CD4-positive, alpha-beta memory T cell (primary cell): ENCODE measurements around the gene LRFN2. TPM values are rescaled to one million over a fixed set of nuclear protein-coding genes. Genes with fewer than 3 reads are reported as not detected.

Source experiments
- CTCF ChIA-PET: fragments of 350-600 bp; sonication (Branson Sonifier 250); formaldehyde crosslinking; loops from one replicate; lab custom pipeline; 2021; ENCODE audit warnings: inconsistent platforms; ENCODE audit not compliant: partially characterized antibody; lab: Charles Lee
- POLR2A ChIA-PET: fragments of 350-600 bp; sonication (Branson Sonifier 250); formaldehyde crosslinking; loops from one replicate; lab custom pipeline; 2021; ENCODE audit not compliant: partially characterized antibody; lab: Charles Lee
- DNase-seq, 5 donors: peaks; one replicate each; pipeline versions ENCODE4 v3.0.0 to v3.0.0-alpha.2; 2020 to 2022; ENCODE audit warnings: mixed read lengths in 1 of 5
- H3K27ac ChIP-seq: one replicate; pipeline ENCODE4 v1.7.0; 2013; ENCODE audit warnings: low read depth, low read length
- H3K27me3 ChIP-seq: 2 replicates; pipeline ENCODE4 v1.7.0; 2013; ENCODE audit warnings: mild to moderate bottlenecking, low read length, moderate library complexity; ENCODE audit not compliant: insufficient read depth
- H3K36me3 ChIP-seq: 2 replicates; pipeline ENCODE4 v1.7.0; 2013; ENCODE audit warnings: mild to moderate bottlenecking, low read length, moderate library complexity; ENCODE audit not compliant: insufficient read depth
- H3K4me1 ChIP-seq: 2 replicates; pipeline ENCODE4 v1.7.0; 2013; ENCODE audit warnings: mild to moderate bottlenecking, low read length, moderate library complexity; ENCODE audit not compliant: insufficient read depth
- H3K4me3 ChIP-seq, 2 donors: one replicate each; pipeline ENCODE4 v1.7.0; 2013; ENCODE audit warnings: low read length in 2 of 2, mild to moderate bottlenecking in 1 of 2
- H3K9me3 ChIP-seq, 2 donors: one replicate each; pipeline ENCODE4 v1.7.0; 2013; ENCODE audit warnings: low read length in 2 of 2, control low read depth in 1 of 2; ENCODE audit not compliant: control insufficient read depth in 1 of 2
- H3K27ac Mint-ChIP-seq, 7 donors: one replicate each; pipeline ENCODE4 v1.8.0; 2020 to 2021; ENCODE audit warnings: mixed read lengths in 7 of 7, mild to moderate bottlenecking in 6 of 7, inconsistent platforms in 3 of 7, moderate library complexity in 3 of 7
- H3K27me3 Mint-ChIP-seq, 2 donors: one replicate each; pipeline ENCODE4 v1.8.0; 2020 to 2021; ENCODE audit warnings: mixed read lengths in 2 of 2
- H3K36me3 Mint-ChIP-seq, 2 donors: one replicate each; pipeline ENCODE4 v1.8.0; 2020 to 2021; ENCODE audit warnings: mixed read lengths in 2 of 2, inconsistent platforms in 1 of 2, mild to moderate bottlenecking in 1 of 2
- H3K4me1 Mint-ChIP-seq, 4 donors: one replicate each; pipeline ENCODE4 v1.8.0; 2020 to 2021; ENCODE audit warnings: mixed read lengths in 4 of 4, mild to moderate bottlenecking in 1 of 4
- H3K4me3 Mint-ChIP-seq, 8 donors: one replicate each; pipeline ENCODE4 v1.8.0; 2020 to 2021; ENCODE audit warnings: mixed read lengths in 8 of 8, mild to moderate bottlenecking in 7 of 8, moderate library complexity in 6 of 8, inconsistent platforms in 3 of 8
- H3K9me3 Mint-ChIP-seq, 8 donors: one replicate each; pipeline ENCODE4 v1.8.0; 2020 to 2021; ENCODE audit warnings: mixed read lengths in 8 of 8, mild to moderate bottlenecking in 5 of 8, inconsistent platforms in 3 of 8, moderate library complexity in 1 of 8
- intact Hi-C: fragments of 100-400 bp; cut with micrococcal nuclease; formaldehyde crosslinking; loops from one replicate; pipeline ENCODE4 v1.15.1; 2023
- polyA plus RNA-seq, 2 donors: library from polyadenylated mRNA; unstranded; fragments of 300-500 nt; fragmentation: Illumina TruSeq; gene quantifications; one replicate each; pipeline ENCODE4 v1.2.3, GENCODE V29; 2021
- total RNA-seq, 2 experiments: library from RNA; stranded (reverse); gene quantifications; one replicate each; pipeline ENCODE4 v1.2.3, GENCODE V29; 2021

LRFN2 gene
- total and polyA plus RNA-seq, 4 experiments from 2014 or later = 0.17 TPM; not detected in 3

DNA sequence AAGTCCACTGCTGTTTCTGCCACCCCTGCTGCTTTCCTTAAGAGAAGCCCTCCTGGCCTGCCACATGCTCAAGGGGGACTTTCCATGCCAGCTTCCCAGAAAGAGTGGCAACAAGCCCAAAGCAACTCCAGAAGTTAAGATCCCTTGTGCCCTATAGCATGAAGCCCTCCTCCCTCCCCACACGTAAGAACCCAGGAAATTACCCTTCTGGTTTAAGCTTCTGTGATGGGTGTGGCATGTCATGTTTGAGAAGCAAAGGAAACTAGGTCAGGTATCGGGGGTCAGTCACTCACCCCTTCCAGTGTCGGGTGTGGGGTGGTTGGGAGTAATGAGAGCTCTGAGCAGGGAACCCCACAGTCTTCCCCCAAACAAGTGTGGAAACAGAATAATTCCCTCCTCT, 196.1 kb downstream of the LRFN2 start:
- Histone ChIP-seq H3K36me3 (no peaks in the 10 kb centered on the region), H3K4me3 (no peak overlapping the region), H3K27ac (no peak overlapping the region), H3K27me3 (no peaks in the 10 kb centered on the region), H3K9me3 (no peaks in the 10 kb centered on the region), H3K4me1 (peaks cover 39% of the 10 kb centered on the region)
- peak in 2 of 5 donors; percentile 5 to 25 for DNase-seq
- Mint-ChIP-seq H3K27ac (peak overlapping the region in 3 of 7 donors; percentile 50 to 85 (median 57)), H3K4me1 (peaks cover 0 to 32% (median 11%) of the 10 kb centered on the region in 4 donors), H3K27me3 (peaks cover 7 to 12% of the 10 kb centered on the region in 2 donors), H3K4me3 (peak overlapping the region in 2 of 8 donors; percentile 6 to 54), H3K9me3 (peaks cover 0 to 7% (median 0%) of the 10 kb centered on the region in 8 donors), H3K36me3 (no peaks in the 10 kb centered on the region)
- intact Hi-C loops = no loop called here
- ChIA-PET CTCF (interaction anchor here (1.0 kb wide), 1 partner anchor 888 kb away, joined by 3 read pairs; no protein-coding TSS in a partner anchor), POLR2A (no interaction called here)

DNA sequence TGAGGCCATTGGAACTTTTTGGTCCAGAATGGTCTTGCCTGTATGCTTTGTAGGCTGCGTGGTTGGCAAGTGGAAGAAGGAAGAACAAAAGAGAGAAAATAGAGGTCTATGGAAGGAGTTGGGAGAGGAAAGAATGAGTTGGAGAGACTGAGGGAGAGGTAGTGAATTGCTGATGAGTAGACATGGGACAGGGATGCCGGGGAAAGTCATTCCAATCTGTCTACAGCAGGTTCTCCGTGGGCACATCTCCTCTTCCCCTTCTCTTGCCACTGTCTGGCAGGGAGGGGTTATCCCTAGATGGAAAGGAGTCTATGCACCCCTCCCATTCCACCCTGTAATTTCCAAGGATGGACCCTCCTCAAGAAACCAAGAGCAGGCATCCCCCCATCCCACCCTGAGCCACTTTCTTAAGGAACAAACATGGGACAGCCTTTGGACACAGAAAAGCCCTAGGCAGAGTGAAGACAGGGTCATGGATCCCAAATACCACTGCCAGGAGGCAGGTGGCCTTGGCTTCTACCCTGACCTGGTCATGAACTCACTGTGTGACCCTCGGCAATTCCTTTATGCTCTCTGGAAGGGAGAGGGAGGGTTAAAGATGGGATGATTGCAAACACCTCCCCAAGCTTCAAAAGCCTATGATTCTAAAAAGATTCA, 196.9 kb downstream of the LRFN2 start:
- H3K4me3 Mint-ChIP-seq = no peak overlapping the region
- no peaks in the 10 kb centered on the region for H3K27me3 ChIP-seq
- CTCF ChIA-PET = no interaction called here
- H3K36me3 ChIP-seq = no peaks in the 10 kb centered on the region
- H3K4me1 Mint-ChIP-seq = peaks cover 0 to 34% (median 11%) of the 10 kb centered on the region in 4 donors
- intact Hi-C loops = no loop called here
- peaks cover 0 to 7% (median 0%) of the 10 kb centered on the region in 8 donors for H3K9me3 Mint-ChIP-seq
- no peaks in the 10 kb centered on the region for H3K9me3 ChIP-seq
- no peak overlapping the region for H3K27ac ChIP-seq
- H3K27ac Mint-ChIP-seq = peak overlapping the region in 2 of 7 donors; percentile 30 to 44
- POLR2A ChIA-PET = no interaction called here
- H3K4me3 ChIP-seq = no peak overlapping the region
- peaks cover 7 to 14% of the 10 kb centered on the region in 2 donors for H3K27me3 Mint-ChIP-seq
- DNase-seq = no peak
- no peaks in the 10 kb centered on the region for H3K36me3 Mint-ChIP-seq
- peaks cover 39% of the 10 kb centered on the region for H3K4me1 ChIP-seq

DNA sequence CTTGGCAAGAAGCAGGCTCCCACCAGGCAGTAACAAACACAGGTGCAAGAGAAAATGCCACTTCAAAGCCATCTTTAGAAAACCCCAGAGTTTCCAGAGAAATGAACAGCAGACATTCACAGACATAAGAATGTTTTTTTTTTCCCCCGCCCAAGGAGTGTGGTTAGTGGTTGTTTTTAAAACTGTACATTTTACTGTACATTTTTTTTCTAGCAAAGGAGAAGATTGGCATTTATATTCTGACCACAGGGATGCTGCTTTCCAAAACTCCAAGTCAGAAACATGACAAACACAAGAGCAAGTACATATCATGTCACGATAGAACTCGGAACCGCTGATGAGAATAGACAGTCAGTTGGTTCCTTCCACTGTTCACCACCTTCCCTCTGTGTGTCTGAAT, 197.9 kb downstream of the LRFN2 start:
- Histone ChIP-seq H3K4me3 (no peak overlapping the region), H3K27me3 (no peaks in the 10 kb centered on the region), H3K4me1 (peaks cover 39% of the 10 kb centered on the region), H3K36me3 (no peaks in the 10 kb centered on the region), H3K27ac (no peak overlapping the region), H3K9me3 (no peaks in the 10 kb centered on the region)
- peaks cover 11 to 14% of the 10 kb centered on the region in 2 donors for H3K27me3 Mint-ChIP-seq
- DNase-seq = peak in 3 of 5 donors; percentile 5 to 37 (median 12)
- intact Hi-C loops = no loop called here
- peaks cover 0 to 34% (median 11%) of the 10 kb centered on the region in 4 donors for H3K4me1 Mint-ChIP-seq
- ChIA-PET POLR2A (no interaction called here), CTCF (interaction anchor here (0.7 kb wide), 1 partner anchor 91 kb away, joined by 5 read pairs; no protein-coding TSS in a partner anchor)
- peak overlapping the region in 4 of 8 donors; percentile 2 to 39 (median 13) for H3K4me3 Mint-ChIP-seq
- H3K27ac Mint-ChIP-seq = peak overlapping the region in 4 of 7 donors; percentile 44 to 70 (median 50)
- peaks cover 0 to 7% (median 0%) of the 10 kb centered on the region in 8 donors for H3K9me3 Mint-ChIP-seq
- no peaks in the 10 kb centered on the region for H3K36me3 Mint-ChIP-seq

DNA sequence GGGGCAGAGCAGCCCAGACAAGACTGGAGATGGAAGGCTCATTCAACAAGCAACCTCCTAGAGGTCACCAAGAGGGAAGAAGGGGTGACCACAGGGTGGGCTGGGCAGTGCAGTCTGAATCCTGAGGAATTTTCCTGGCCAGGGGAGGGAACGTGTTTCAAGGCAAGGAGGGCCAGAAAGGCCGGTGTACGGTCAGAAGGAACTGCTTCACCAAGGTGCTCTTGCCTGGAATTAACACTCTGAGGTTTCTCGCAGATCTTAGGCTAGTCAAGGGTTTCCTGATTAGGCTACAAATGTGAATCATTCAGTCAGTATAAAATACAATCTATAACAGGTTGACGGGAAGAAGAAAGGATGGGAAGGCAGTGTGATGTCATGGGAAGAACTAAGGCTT, 199.3 kb downstream of the LRFN2 start:
- H3K9me3 ChIP-seq = no peaks in the 10 kb centered on the region
- peaks cover 39% of the 10 kb centered on the region for H3K4me1 ChIP-seq
- no peak overlapping the region for H3K27ac ChIP-seq
- no peak overlapping the region for H3K4me3 ChIP-seq
- H3K4me1 Mint-ChIP-seq = peaks cover 0 to 34% (median 11%) of the 10 kb centered on the region in 4 donors
- H3K9me3 Mint-ChIP-seq = peaks cover 0 to 7% (median 0%) of the 10 kb centered on the region in 8 donors
- no peak overlapping the region for H3K4me3 Mint-ChIP-seq
- intact Hi-C loops = no loop called here
- CTCF ChIA-PET = no interaction called here
- peaks cover 8 to 16% of the 10 kb centered on the region in 2 donors for H3K27me3 Mint-ChIP-seq
- no peaks in the 10 kb centered on the region for H3K36me3 Mint-ChIP-seq
- peak overlapping the region in 3 of 7 donors; percentile 35 to 61 (median 53) for H3K27ac Mint-ChIP-seq
- H3K36me3 ChIP-seq = no peaks in the 10 kb centered on the region
- POLR2A ChIA-PET = no interaction called here
- DNase-seq = no peak
- H3K27me3 ChIP-seq = no peaks in the 10 kb centered on the region

DNA sequence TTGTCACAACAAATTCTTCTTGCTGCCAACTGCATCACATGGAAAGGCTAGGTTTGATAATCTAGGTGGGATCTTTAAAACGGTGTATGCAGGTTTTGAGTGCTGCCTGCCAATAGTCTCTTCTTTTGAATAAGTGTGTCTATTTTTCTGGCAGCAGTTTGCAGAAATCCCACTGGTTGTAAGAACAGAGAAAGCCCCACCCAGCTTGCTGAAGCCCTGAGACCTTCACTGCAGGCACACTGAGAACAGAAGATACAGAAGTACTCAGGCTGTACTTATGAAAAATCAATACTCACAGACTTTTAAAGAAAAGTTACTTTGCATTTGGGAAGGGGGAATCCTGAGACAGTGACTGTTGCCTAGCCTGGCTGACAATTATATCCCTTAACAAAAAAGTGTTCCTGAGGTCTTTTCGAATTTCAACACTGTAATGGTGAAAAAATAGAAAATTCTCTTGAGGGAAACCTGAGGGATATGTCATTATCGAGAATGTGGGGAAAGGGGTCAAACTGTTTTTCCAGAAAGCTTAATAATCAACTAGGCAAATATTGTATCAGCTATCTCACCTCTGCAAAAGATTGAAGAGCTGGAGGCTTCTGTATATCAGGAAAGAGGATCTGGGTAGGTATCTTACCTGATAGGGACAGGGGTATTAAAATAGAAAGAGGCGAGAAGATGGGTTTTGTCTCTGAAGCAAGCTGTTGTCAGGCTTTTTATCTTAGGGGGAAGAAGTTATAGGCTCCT, 199.9 kb downstream of the LRFN2 start:
- POLR2A ChIA-PET = no interaction called here
- H3K4me3 Mint-ChIP-seq = no peak overlapping the region
- DNase-seq = no peak
- Histone ChIP-seq H3K27me3 (no peaks in the 10 kb centered on the region), H3K36me3 (no peaks in the 10 kb centered on the region), H3K9me3 (no peaks in the 10 kb centered on the region), H3K27ac (no peak overlapping the region), H3K4me1 (peaks cover 39% of the 10 kb centered on the region), H3K4me3 (no peak overlapping the region)
- intact Hi-C loops = no loop called here
- H3K27me3 Mint-ChIP-seq = peaks cover 8 to 16% of the 10 kb centered on the region in 2 donors
- peaks cover 0 to 7% (median 0%) of the 10 kb centered on the region in 8 donors for H3K9me3 Mint-ChIP-seq
- H3K27ac Mint-ChIP-seq = peak overlapping the region in 3 of 7 donors; percentile 35 to 53 (median 38)
- peaks cover 0 to 34% (median 11%) of the 10 kb centered on the region in 4 donors for H3K4me1 Mint-ChIP-seq
- CTCF ChIA-PET = no interaction called here
- H3K36me3 Mint-ChIP-seq = no peaks in the 10 kb centered on the region

DNA sequence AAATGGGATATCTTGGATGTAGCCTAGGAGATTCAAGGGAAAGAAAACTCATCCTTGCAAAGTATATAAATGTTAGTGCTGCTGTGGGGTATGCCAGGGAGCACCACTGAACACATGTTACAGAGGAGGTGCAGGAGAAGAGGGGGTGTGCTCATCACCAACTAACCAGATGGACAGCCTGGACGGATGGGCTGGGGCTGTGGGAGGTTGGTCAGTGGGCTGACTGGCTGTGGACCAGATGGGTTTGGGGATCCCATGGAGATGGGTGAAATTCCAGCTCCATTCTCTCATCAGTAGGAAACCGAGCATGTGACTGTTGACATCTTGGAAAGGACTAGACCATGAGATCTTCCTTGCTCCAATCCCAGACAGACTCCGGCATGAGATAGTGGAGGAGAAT, 201.0 kb downstream of the LRFN2 start:
- Mint-ChIP-seq H3K27ac (peak overlapping the region in 1 of 7 donors; percentile 39), H3K9me3 (peaks cover 0 to 7% (median 0%) of the 10 kb centered on the region in 8 donors), H3K36me3 (no peaks in the 10 kb centered on the region), H3K27me3 (peaks cover 8 to 16% of the 10 kb centered on the region in 2 donors), H3K4me1 (peaks cover 0 to 32% (median 11%) of the 10 kb centered on the region in 4 donors), H3K4me3 (no peak overlapping the region)
- DNase-seq = no peak
- H3K27ac ChIP-seq = no peak overlapping the region
- no peaks in the 10 kb centered on the region for H3K9me3 ChIP-seq
- H3K4me3 ChIP-seq = no peak overlapping the region
- H3K27me3 ChIP-seq = no peaks in the 10 kb centered on the region
- H3K4me1 ChIP-seq = peaks cover 32% of the 10 kb centered on the region
- H3K36me3 ChIP-seq = no peaks in the 10 kb centered on the region
- intact Hi-C loops = no loop called here
- ChIA-PET CTCF (no interaction called here), POLR2A (no interaction called here)
